ENCODE data around the gene ZFYVE1.
"Not testable (repeated sequence)": the region's sequence is repeated elsewhere in the genome, so short reads cannot be mapped to it uniquely, and the experiment has no call there.

The ZFYVE1 gene

DNA sequence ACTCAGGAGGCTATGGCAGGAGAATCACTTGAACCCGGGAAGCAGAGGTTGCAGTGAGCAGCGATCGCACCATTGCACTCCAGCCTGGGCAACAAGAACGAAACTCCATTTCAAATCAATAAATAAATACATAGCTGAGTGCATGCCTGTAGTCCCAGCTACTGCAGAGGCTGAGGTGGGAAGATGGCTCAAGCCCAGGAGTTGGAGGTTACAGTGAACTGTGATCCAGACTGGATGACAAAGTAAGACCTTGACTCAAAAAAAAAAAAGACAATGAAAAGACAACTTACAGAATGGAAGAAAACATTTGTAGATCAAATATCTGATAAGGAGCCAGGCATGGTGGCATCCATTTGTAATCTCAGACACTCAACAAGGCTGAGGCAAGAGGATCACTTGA is 27.6 kb downstream of the ZFYVE1 start:
- no peak for DNase-seq

DNA sequence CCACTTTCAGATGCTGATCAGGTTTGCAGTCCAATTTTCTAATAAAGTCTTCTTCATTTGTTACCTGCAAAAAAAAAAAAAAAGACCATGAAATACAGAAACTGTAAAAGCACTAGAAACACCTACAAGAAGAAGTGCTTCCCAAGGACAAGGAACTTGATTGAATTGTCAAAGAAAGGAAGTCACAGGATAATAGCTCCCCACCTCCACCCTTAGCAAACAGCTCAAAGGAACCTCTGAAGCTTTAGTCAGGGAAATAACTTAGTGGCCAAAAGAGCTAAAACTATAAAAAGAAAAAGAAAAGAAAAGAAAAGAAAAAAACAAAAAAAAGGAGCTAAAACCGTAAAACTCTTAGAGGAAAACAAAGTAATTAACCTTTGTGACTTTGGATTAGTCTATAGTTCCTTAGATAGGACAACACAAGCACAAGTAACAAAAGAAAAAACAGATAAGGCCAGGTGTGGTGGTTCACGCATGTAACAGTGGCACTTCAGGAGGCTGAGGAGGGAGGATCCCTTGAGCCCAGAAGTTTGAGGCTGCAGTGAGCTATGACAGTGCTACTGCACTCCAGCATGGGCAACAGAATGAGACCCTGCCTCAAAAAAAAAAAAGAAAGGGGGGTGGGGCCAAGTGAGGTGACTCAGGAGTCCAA is 28.5 kb downstream of the ZFYVE1 start:
- no peak for DNase-seq

DNA sequence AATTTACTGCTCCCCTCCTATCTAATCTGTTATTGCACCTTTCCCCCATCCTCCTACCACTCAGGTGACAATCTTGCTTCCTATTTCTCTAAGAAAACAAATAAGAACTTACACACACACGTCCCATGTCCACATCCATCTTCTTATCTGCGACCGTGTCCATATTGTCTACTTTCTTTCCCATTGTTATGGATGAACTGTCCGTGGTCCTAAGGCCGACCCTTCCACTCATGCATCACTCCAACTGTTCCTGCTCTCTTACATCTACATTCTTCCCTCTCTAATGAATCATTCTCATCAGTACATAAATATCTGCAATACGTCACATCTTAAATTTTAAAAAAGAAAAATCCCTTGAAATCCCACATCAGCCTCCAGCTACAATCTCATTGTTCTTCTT is 30.0 kb downstream of the ZFYVE1 start:
- DNase-seq = no peak

DNA sequence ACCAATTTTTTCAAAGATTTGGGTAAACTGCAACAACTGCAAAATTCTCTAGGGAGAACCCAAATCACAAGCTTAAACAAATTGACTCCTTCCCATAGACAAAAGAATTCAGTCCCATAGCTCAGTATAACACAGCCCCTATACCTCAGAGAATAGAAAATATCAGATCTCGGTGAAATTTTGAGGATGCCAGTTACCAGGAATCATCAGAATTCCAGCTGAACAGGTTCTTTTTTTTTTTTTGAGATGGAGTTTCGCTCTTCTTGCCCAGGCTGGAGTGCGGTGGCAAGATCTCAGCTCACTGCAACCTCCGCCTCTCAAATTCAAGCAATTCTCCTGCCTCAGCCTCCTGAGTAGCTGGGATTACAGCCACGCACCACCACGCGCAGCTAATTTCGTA is 36.7 kb downstream of the ZFYVE1 start:
- no peak for DNase-seq

DNA sequence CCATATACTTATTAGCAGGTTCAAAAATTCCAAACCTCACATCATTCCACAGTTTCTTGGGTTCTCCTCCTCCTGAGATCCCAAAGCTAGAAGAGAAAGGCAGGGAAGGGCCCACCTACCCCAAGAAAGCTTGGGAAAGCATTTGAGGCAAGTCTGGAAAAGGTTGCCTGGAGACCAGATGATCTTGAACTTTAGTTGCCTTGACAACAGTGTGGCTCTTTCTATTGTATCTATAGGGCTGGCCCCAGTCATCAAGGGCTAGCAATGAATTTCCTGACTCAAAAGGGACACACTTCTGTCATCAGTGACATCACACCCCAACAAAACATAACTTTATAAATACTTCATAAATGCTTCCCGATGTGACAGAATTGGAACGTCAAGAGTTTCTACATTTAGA is 40.0 kb downstream of the ZFYVE1 start:
- no peak for DNase-seq

DNA sequence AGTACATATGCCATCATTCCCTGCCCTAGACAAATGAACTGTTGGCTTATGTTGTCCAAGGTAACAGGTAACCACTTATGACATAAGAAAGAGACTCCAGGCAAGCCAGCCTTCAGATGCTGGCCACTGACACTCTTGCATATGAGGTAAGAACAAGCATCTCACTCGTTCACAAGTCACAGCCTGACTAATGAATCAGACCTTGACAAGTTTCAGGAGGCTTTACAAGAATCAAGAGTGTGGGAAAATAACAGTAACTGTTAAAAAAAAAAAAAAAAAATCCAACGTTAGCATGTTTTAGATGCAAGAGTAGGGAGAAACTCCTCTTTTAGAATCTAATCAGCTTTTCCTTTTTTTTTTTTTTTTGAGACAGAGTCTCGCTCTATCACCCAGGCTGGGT is 40.7 kb downstream of the ZFYVE1 start:
- DNase-seq = no peak

DNA sequence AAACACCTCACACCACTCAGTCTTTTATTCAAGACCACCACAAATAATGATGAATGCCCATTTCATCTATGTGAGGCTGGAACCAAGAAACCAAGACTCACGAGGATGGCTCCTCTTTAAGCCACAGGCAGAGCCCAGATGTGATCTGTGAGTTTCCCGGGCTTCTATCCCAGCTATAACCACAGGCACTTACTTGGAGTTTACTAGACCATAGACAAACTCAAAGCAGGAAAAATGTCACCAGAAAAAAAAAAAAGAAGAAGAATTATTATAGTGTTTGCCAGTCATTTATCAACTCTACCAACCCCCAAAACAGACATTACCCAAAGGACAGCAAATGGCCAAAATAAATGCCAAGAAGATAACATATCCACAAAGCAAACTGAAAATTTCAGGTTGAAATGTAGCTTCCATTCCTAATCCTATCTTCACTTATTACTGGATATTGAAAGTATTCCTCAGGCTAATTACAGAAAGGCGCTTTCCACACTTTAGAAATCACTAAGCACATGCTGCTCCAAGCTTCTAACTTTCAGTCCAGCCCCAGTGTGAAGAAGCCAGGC is 44.7 kb downstream of the ZFYVE1 start:
- DNase-seq = no peak

DNA sequence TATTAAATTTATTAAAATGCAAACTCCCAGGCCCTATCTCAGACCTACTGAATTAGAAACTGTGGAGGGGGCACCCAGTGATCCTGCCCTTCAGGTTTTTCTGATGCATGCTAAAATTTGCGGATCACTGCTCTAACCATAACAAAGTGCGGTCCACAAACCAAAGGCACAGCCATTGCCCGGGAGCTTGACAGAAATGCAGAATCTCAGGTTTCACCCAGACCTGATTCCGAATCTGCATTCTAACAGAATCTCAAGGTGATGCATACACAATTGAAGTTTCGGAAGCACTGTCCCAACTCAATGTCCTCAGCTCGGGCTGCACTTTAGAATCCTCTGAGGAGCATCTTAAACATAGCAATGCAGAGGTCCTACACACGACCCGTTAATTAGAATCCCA is 46.0 kb downstream of the ZFYVE1 start:
- DNase-seq = no peak

DNA sequence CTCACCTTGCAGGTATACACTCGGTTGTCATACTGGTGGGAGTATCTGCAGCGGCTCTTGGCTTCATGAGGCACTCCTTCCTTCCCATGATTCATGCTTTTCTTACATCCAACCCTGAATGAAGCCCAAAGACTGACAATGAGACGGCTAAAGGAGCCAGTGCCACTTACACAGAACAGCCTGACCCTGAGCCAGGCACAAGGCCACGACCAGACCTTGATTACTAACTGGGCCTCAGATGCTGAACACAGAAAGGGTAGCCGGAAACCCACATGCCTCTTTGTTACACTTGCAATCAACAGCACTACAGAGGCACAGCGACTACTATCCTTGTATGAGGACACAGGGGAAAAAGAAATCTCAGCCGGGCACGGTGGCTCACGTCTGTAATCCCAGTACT is 48.0 kb downstream of the ZFYVE1 start:
- DNase-seq = no peak

DNA sequence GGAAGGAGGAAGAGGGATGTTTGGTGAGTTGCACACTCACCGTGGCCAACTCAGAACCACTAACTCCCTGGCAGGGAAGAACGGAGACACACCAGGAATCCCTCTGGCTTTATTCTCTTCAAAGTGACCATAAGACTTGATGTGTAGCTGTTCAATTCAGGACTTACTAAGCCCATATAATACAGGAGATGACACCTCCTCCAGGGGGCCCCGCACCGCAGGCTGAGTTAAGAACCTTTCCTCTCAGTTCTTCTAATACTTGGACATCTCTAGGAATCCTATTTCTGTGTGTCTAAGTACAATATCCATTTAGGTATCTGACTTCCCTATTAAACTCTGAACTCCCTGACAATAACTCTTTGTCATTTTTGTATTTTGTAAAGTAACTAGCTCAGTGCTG is 51.1 kb downstream of the ZFYVE1 start:
- DNase-seq = no peak

DNA sequence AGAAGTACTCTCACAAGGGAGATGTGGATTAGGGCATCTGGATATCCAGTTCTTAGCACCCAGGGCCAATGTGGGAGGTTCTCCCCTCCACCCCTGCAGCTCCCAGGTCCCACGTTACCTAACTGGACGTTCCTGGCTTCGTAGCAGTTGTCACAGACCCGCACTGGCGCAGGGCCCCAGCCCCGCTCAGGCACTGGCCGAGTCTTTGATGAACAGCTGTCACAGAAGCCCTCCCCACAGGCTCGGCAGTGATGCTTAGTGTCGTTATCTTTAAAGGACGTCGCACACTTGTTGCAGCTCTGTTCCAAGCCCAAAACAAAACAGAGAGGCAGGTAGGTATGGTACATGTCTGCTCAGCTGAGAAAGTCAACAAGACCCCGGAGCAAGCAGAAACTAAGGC is 52.2 kb downstream of the ZFYVE1 start:
- DNase-seq = no peak

DNA sequence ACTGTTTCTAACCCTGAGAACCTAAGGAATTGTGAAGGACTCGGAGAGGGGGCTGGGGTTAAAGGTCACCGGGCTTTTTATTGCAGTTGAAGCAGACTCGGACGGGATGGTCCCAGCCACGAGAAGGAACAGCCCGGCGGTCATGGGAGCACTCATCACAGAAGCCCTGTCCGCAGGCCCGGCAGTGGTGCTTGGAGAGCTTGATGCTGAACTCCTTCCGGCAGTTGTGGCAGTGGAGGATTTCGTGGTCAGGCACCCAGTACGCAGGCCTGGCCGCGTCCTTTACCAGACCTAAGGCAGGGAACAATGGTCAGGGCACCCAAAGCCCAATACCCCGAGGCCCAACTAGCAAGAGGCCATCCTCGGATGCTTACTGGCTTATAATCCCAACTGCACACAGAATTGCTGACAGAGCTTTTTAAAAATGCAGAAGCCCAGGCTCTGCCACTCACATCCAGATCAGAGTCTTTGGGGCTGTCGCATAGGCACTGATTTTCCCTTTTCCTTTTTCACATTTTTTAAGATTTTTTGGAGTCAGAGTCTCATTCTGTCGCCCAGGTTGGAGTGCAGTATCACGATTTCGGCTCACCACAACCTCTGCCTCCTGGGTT is 56.0 kb downstream of the ZFYVE1 start:
- DNase-seq = no peak

DNA sequence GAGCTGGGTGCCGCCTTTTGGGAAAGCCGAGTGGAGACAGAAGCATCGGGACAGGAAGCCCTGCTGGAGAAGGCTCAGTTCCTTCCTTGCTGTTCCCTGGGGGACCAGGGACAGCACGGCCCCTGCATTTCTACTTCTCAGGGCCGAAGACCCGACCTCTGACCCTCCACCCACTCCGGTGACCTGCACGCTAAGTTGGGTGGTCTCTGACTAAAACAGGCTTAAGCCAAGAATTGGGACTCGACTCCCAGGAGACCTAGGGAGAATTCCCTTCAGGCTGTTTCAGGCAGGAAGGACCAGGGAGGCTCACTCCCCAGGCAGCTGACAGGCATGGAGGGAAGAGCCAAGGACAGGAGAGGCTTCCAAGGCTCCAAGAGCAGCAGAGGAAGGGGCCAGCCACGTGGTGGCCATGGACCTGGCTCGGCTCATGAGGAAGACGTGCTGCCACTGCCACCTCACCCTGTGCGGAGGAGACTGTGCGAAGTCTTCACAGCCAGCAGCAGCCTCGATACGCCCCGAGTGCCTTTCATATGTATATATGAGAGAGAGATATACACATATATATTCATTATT is 56.8 kb downstream of the ZFYVE1 start:
- no peak for DNase-seq

DNA sequence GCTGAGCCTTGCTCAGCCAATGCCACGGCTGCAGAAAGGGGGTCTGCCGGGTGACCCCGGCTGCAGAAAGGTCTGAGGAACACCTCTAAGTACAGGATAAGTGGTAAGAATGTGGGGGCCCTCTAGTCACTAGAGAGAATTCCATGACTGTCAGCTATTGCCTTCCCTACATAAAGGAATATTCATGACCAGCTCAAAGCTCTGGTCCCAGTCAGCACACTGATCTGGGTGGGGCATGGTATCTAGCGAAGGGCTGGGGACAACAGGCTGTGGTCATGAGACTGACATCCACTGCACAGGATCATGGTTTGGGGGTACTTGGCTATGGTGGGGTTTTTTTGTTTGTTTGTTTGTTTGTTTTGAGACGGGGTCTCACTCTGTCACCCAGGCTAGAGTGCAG is 58.6 kb downstream of the ZFYVE1 start:
- no peak for DNase-seq

DNA sequence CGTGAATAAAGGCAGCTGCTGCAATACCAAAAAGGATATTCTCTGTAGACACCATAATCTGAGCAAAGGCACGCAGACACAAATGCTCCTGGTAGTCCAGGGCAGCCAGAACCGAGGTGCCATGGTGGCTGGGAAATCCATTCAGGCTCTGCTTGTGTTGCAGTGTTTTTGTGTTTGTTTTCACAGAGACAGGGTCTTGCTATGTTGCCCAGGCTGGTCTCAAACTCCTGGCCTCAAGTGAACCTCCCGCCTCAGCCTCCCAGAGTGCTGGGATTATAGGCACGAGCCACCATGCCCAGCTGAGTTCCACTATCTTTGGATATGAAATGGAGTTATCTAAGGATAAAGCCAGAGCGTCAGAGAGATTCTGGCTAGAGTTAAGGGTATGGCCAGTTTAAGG is 60.9 kb downstream of the ZFYVE1 start:
- no peak for DNase-seq

DNA sequence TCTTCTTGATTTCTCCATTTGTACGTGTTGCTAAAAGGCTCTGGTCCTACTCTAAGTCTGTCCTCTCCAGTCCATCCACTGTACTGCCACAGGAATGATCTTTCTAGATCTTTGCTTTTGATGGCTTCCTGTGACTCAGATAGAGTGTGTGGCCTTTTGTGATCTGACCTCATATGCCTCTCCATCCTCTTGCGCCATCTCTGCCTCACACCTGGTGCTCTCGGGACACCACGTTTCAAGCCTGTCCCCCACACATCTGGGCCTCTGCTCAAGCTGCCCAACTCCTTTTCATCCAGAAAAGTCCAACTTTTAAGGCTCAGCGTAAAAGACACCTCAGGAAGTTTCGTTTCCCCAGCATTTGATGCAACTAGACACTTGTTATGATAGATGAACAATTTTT is 61.7 kb downstream of the ZFYVE1 start:
- no peak for DNase-seq

DNA sequence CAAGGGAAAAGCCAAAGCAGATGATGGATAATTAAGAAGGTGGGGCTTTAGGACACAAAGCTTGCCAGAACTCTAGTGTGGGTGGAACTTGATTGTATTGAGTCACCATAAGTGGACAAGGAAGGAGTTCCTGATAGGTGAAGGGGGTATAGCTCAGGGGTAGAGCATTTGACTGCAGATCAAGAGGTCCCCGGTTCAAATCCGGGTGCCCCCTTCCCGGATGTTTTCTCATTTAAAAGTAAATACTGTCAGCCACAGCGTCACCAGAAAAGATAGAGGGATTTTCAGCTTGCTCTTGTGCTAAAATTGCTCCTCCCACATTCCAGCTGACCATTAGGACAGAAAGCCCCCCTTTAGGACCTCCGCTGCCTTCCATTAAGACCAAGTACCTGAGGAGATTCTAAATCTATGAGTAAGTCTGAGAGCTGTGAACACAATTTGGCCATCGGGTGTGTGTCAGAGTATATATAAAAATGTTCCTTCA is 64.0 kb downstream of the ZFYVE1 start:
- no peak for DNase-seq

DNA sequence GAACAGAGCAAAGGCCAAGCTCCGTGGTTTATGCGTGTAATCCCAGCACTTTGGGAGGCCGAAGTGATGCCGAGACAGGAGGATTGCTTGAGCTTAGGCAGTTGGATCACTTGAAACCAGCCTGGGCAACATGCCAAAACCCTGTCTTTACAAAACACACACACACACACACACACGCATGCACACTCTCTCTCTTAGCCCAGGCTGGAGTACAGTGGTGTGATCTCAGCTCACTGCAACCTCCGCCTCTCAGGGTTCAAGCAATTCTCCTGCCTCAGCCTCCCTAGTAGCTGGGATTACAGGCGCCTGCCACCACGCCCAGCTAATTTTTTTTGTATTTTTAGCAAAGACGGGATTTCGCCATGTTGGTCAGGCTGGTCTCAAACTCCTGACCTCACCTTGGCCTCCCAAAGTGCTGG is 64.6 kb downstream of the ZFYVE1 start:
- peak; percentile 29 to 32 for DNase-seq

DNA sequence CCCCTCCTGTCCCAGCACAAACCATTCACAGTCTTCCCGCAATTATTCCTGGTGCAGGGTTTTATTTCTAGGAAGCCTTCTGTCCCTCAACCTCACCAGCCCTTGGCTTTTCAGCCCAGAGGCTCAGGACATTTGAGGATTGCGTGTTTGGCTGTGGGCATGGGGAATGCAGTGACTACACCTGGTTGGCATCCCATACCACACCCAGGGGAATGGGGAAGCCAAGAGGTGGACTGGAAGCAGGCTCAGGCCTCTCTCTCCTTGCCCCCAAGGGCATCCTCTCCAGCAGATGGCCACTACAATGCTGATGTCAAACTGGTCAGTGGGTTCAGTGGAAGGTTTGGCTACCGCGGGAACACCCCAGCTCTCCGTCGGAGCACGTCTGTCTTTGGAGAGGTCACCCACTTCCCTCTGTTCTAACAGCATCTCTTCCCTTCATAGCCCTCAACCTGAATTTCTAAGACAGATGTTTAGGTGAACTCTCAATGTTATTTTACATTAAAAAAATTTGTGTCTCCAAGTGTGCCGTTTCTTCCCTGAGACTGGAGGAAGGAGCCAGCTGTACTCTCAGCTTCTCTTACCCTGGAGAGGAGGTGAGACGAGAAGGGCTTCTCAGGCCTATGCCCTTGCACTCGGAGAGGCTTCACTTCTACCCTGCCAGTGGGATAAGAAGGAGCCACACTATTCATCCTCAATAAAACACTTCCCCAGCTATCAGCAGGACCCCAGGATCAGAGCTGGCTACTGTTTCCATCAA is 65.1 kb downstream of the ZFYVE1 start:
- no peak for DNase-seq

DNA sequence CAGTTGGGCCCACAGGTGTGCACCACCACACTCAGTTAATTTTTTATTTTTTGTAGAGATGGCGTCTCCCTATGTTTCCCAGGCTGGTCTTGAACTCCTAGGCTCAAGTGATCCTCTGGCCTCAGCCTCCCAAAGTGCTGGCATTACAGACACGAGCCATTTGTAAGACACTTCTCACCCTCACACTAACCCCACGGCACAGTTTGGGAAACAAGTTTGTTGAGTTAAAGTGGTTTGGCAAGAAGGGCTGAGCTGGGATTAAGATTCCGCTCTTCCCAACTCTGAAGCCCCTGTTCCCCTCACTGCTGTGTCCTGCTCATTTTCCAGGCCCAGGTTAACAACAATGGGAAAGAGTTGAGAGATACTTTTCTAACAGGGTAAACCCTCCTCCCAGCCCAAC is 65.9 kb downstream of the ZFYVE1 start:
- not testable (repeated sequence) for DNase-seq

DNA sequence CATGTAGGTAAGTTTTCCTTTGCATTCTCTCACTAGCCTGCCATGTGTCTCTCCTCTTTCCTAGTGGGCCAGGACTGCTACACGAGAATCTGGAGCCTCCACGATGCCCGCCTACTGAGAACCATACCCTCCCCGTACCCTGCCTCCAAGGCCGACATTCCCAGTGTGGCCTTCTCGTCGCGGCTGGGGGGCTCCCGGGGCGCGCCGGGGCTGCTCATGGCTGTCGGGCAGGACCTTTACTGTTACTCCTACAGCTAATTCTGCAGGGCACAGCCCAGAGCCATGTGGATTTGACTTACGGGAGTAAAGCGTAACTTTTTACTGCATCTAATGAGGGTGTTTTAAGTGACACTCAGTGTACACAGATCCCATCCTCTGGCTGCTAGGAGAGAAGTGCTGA is 68.4 kb downstream of the ZFYVE1 start:
- no peak for DNase-seq

DNA sequence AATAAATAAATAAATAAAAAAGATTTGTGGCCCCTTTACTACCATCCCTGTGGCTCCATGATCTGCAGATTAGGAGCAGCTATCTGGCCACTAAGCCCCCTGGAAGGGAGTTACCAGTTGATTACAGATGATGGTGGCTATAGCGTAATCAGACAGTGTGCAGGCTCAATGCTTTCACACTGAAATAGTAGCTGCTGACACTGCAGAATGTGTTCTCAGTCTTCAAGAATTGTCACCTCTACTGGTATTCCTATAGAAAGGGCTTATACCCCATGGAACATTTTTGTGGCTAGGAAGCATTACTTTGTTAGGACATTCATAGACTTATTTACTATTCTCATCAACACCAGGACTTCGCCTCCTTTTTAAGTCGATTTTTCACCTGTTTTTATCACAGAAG is 69.7 kb downstream of the ZFYVE1 start:
- no peak for DNase-seq

DNA sequence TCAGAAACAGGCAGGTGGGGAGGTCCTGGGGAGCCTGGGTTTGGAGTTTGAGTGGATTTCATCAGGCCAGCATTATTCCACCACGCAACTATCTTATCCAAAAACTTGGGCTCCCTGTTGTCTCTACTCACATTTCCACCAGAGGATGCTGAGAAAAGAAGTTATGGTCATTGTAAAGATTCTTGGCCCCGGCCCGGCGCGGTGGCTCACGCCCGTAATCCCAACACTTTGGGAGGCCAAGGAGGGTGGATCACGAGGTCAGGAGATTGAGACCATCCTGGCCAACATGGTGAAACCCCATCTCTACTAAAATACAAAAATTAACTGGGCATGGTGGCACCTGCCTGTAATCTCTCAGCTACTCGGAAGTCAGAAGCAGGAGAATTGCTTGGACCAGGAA is 70.2 kb downstream of the ZFYVE1 start:
- not testable (repeated sequence) for DNase-seq

DNA sequence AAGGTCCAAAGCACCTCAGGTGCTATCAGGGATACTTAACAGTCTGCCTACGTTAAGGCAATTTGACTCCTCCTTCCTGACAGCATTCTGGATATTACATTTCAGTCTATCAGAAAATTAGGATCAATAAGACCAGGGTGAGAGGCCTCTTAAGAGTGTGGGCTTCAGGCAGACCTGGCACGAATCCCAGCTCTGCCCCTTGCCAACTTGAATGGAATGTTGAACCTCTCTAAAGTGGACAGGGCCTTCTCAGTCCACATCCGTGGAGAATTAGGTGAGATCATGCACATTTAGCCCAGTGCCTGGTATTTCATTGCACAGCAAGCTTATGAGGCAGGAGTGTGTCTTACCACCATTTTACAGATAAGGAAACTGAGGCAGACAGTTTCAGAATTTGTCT is 74.7 kb downstream of the ZFYVE1 start:
- no peak for DNase-seq

Data from NCI-H187 (cell line).